Ovary (tissue), 9 donors: ENCODE data around the gene ALDH1A1. TPM values are rescaled to one million over a fixed set of nuclear protein-coding genes. Genes with fewer than 3 reads are reported as not detected.

Source experiments
- DNase-seq, 5 donors: peaks; one replicate each; pipeline ENCODE4 v3.0.0-alpha.2; 2019 to 2020
- H3K27ac ChIP-seq, 2 donors: fragments of 200-600 bp; one replicate each; pipeline versions ENCODE4 v1.5.1 to v1.8.0; 2019 to 2022
- H3K27me3 ChIP-seq: fragments of 200-600 bp; one replicate; pipeline ENCODE4 v1.8.0; 2022
- H3K36me3 ChIP-seq: fragments of 200-600 bp; sonication (generic); one replicate; pipeline ENCODE4 v1.5.1; 2019
- H3K4me1 ChIP-seq: one replicate; pipeline ENCODE4 v1.8.1; 2013; ENCODE audit warnings: mild to moderate bottlenecking, moderate library complexity; ENCODE audit not compliant: insufficient read depth
- H3K4me3 ChIP-seq: fragments of 200-600 bp; sonication (generic); one replicate; pipeline ENCODE4 v1.5.1; 2017
- H3K9me3 ChIP-seq, 2 donors: fragments of 200-600 bp in 1 of 2; sonication (generic) in 1 of 2; one replicate each; pipeline versions ENCODE4 v1.5.1 to v1.8.1; 2013 to 2019; ENCODE audit warnings: mild to moderate bottlenecking in 1 of 2, moderate library complexity in 1 of 2
- EP300 ChIP-seq: sonication (generic); formaldehyde crosslinking; IDR thresholded peaks from one replicate; pipeline ENCODE4 v1.6.1; 2017; ENCODE audit warnings: antibody characterized with exemption
- POLR2A ChIP-seq: fragments of 450-650 bp; IDR thresholded peaks from one replicate; pipeline ENCODE4 v1.6.1; 2017; ENCODE audit warnings: antibody characterized with exemption, mild to moderate bottlenecking, moderate library complexity
- WGBS, 3 donors: extraction: QIAGEN DNeasy Blood & Tissue Kit in 1 of 3; methylation state at CpG; one replicate each; pipeline versions ENCODE4 v1.1.5 to v1.1.7; 2013 to 2017; 5-methylcytosine and 5-hydroxymethylcytosine counted together
- intact Hi-C, 4 donors: fragments of 100-400 bp; cut with DNase I; formaldehyde crosslinking; loops; one replicate each; pipeline versions ENCODE4 v1.11.0 to v1.15.1; 2022 to 2023
- polyA plus RNA-seq, 2 donors: library from polyadenylated mRNA; stranded (reverse); fragments of 200-250 nt in 1 of 2; fragments of 350-450 nt in 1 of 2; fragmentation: Illumina TruSeq in 1 of 2; extraction: RNeasy Lipid Tissue Mini Kit (QIAGEN cat#74804) in 1 of 2; gene quantifications; one replicate each; pipeline ENCODE4 v1.2.3, GENCODE V29; 2013 to 2014
- total RNA-seq, 7 donors: library from RNA; depleted of rRNA in 2 of 7; stranded (reverse); fragments of >200 nt in 2 of 7; fragmentation: NEBNext Ultra II Directional in 3 of 7; extraction: Animal tissue kit (Norgen Biotek cat#: 25700) in 3 of 7; gene quantifications; one replicate each; pipeline versions ENCODE4 v1.1.0 to v1.2.4, GENCODE V29; 2016 to 2023
- TF ChIP-seq, protein P1 (sequence below), 3 donors: fragments of 450-650 bp in 2 of 3; fragments of 200-600 bp in 1 of 3; IDR thresholded peaks; one replicate each; pipeline versions ENCODE4 v1.5.1 to v1.8.0; 2016 to 2022; ENCODE audit warnings: antibody characterized with exemption in 3 of 3, mild to moderate bottlenecking in 1 of 3
- donor health status: DM: no; HTN: no; CAD: no; lungs with moderate emphysema.
- donor health status: DM: no; HTN: no; CAD: no.
- donor health status: Bipolar disorder and iron deficiency.
- donor health status: DM: yes; HTN: yes; CAD: no.
- donor health status: DM: no; HTN: no; CAD: no.
- donor health status: DM: yes; HTN: yes; CAD: no.

ALDH1A1 gene
- total and polyA plus RNA-seq, 9 donors = 116 to 301 (median 184) TPM

DNA sequence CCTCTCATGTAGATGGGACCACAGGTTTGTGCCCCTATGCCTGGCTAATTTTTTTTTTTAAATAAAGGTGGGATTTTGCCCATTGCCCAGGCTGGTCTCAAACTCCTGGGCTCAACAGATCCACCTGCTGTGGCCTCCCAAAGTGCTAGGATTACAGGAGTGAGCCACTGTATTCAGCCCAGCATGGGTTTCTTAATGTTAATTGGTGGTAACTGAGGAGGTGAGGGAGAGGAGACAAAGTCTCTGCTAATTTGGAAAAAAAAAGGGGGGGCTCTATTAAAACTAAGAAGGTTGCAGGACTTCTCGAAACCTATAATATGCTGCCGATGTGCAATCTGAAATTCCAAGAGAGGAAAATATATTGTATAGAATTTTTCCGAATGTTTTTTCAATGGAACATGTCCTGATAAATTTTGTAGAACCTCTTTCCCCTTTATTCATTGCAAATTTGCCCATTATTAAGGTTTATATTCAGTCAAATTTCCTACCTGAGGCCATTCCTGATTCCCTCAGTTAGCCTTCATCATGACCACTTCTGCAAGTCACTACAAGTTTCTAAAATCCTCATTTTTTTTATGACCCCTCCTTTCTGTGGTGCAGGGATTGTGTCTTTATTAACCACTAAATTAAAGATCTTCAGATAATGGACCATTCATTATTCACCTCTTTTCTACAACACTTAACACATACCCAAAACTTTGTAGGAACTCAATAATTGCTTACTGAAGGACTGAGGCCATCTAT lies 52.9 kb downstream of the ALDH1A1 start:
- Histone ChIP-seq H3K27me3 (no peaks in the 10 kb centered on the region), H3K4me3 (no peak overlapping the region), H3K27ac (no peak overlapping the region), H3K36me3 (no peaks in the 10 kb centered on the region), H3K9me3 (no peaks in the 10 kb centered on the region), H3K4me1 (no peaks in the 10 kb centered on the region)
- WGBS, 3 donors = 95 to 98% (median 97%) methylated on average over 3 of the region's 3 CpGs
- DNase-seq = no peak
- intact Hi-C loops = no loop called here
- TF ChIP-seq EP300 = no peak
- no peak for TF ChIP-seq POLR2A
- TF ChIP-seq, protein P1, sequence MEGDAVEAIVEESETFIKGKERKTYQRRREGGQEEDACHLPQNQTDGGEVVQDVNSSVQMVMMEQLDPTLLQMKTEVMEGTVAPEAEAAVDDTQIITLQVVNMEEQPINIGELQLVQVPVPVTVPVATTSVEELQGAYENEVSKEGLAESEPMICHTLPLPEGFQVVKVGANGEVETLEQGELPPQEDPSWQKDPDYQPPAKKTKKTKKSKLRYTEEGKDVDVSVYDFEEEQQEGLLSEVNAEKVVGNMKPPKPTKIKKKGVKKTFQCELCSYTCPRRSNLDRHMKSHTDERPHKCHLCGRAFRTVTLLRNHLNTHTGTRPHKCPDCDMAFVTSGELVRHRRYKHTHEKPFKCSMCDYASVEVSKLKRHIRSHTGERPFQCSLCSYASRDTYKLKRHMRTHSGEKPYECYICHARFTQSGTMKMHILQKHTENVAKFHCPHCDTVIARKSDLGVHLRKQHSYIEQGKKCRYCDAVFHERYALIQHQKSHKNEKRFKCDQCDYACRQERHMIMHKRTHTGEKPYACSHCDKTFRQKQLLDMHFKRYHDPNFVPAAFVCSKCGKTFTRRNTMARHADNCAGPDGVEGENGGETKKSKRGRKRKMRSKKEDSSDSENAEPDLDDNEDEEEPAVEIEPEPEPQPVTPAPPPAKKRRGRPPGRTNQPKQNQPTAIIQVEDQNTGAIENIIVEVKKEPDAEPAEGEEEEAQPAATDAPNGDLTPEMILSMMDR (IDR thresholded peaks at IDR 0.05) = no peak

DNA sequence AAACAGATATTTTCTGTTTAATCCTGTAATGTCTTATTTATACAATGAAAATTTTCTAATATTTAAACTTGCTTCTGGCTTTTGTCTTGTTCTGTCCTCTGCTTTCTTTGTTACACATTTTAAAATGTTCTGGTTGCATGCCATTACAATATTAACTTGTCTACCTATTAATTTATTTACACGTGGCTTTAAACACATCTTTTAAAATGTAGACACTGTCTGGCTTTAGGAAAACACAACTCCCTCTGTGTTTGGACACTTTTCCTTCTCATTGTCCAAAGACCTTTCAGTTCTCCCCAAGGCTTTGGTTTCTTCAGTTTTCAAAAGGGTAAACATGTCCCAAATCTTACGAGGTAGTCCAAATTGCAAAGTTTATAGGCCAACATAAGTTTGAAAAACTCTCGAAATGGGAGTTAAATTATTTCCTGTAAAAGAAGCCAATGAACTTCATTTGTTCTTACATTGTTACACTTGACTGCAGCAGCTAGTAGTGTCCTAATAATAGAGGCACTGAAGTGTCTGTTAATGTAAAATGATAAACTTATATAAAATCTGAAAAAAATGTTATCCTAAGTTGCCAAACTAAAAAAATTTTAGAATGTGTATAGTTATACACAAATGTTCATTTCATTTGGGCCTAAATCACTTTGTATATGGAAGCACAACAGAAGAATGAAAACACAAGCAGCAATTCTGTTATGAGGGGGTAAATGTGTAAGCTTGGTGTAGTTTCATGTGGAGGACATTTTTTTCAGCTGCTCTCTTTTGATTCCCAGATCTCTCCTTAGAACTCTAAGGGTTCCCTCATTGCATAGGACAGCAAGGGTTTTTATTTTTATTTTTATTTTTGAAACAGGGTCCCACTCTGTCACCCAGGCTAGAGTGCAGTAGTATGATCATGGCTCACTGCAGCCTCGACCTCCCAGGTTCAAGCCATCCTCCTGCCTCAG lies 53.8 kb downstream of the ALDH1A1 start:
- intact Hi-C loops = no loop called here
- H3K36me3 ChIP-seq = no peaks in the 10 kb centered on the region
- no peaks in the 10 kb centered on the region for H3K27me3 ChIP-seq
- no peak overlapping the region for H3K4me3 ChIP-seq
- no peaks in the 10 kb centered on the region for H3K4me1 ChIP-seq
- DNase-seq = no peak
- WGBS, 3 donors = 66 to 69% (median 69%) methylated on average over 4 of the region's 4 CpGs
- TF ChIP-seq EP300 = no peak
- no peak overlapping the region for H3K27ac ChIP-seq
- no peaks in the 10 kb centered on the region for H3K9me3 ChIP-seq

DNA sequence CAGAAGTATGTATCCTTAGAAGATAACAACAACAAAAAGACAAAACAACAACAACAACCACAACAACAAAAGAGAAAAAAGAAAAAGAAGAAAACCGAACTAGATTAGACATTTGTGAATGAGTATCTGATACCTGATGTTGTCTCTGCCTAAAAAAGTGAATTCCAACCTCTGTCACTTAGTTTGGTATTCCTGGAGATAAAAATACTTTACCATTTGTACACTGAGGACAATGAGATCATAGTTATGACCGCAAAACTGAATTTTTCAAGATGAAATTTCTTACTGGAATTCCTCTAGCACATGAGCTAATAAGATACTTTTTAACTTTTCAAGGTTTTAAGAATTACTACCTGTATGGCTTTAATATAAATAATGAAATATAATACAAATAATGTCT lies 54.5 kb downstream of the ALDH1A1 start:
- no peak for TF ChIP-seq EP300
- no peak for TF ChIP-seq POLR2A
- 85 to 94% (median 89%) methylated on average over 2 of the region's 2 CpGs for WGBS, 3 donors

DNA sequence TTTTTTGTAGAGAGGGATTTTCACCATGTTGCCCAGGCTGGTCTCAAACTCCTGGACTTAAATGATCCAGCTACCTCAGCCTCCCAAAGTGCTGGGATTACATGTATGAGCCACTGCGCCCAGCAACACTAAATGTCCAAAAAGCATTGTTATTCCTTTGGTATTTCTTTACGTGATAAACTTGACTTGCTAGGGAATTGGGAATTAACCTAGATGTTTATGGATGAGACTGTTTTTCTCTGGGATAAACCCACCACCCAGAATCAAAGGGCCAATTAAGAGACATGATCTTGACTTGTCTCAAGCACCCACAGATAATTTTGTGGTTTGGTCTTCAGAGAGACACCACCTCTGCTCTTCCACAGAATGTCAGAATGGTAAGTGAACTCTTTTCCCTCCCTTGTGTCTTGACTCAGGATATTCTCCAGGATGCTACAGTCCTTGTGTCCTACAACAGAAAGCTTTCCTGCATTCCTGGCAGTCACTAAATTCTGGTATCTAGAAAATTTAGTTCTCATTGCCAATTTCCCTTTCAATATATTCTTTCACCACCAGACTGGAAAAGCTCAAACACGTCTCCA lies 55.7 kb downstream of the ALDH1A1 start:
- no peak overlapping the region for H3K27ac ChIP-seq
- 63 to 83% (median 65%) methylated on average over 3 of the region's 3 CpGs for WGBS, 3 donors
- TF ChIP-seq, protein P1 (IDR thresholded peaks at IDR 0.05) = no peak
- TF ChIP-seq POLR2A (no peak), EP300 (no peak)

More for the DNA sequence above, 54.5 kb downstream of the ALDH1A1 start:
- no peak for DNase-seq
- H3K4me1 ChIP-seq = no peaks in the 10 kb centered on the region
- H3K36me3 ChIP-seq = no peaks in the 10 kb centered on the region
- H3K27ac ChIP-seq = no peak overlapping the region
- no peaks in the 10 kb centered on the region for H3K9me3 ChIP-seq
- no peak overlapping the region for H3K4me3 ChIP-seq
- intact Hi-C loops = no loop called here
- no peaks in the 10 kb centered on the region for H3K27me3 ChIP-seq

DNA sequence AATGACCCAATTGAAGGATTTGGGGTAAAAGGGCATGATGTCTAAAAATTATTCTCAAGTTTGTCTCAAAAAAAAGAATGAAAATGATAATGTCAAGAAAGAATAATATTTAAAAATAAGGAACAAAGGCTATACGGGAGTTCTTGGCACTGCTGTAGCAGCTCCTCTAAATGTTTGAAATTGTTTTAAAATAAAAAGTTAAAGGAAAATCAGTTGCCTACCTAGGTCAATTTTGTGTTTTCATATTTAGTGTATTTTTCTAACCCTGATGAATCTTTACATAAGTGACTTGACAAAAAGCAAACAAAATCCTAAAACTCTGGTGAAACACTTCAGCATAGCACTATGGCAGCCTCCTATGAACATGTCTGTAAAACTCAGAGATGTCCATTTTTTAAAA lies 56.4 kb downstream of the ALDH1A1 start:
- Histone ChIP-seq H3K4me1 (no peaks in the 10 kb centered on the region), H3K27me3 (no peaks in the 10 kb centered on the region), H3K4me3 (no peak overlapping the region), H3K36me3 (no peaks in the 10 kb centered on the region), H3K9me3 (no peaks in the 10 kb centered on the region), H3K27ac (no peak overlapping the region)
- no peak for TF ChIP-seq POLR2A
- TF ChIP-seq, protein P1 (IDR thresholded peaks at IDR 0.05) = no peak
- TF ChIP-seq EP300 = no peak
- DNase-seq = no peak
- WGBS, 3 donors = 40 to 53% (median 41%) methylated on average over 1 of the region's 1 CpG
- intact Hi-C loops = no loop called here

More for the DNA sequence above, 55.7 kb downstream of the ALDH1A1 start:
- intact Hi-C loops = no loop called here
- H3K36me3 ChIP-seq = no peaks in the 10 kb centered on the region
- no peaks in the 10 kb centered on the region for H3K27me3 ChIP-seq
- H3K9me3 ChIP-seq = no peaks in the 10 kb centered on the region
- H3K4me1 ChIP-seq = no peaks in the 10 kb centered on the region
- DNase-seq = no peak
- no peak overlapping the region for H3K4me3 ChIP-seq
